Amniotic stem cell (primary cell): Measurements from ENCODE around the gene IGSF9.
A peak's percentile ranks its signal among the peaks of the same experiment; 100 is the strongest.

ENCODE experiments used
- DNase-seq: peaks from one replicate; lab custom pipeline; 2025; lab: John Stamatoyannopoulos, UW

IGSF9 gene

GRCh38 chr1:159932296-159933285 is 12.8 kb downstream of the IGSF9 start:
- DNase-seq, result no peak

- no peak for DNase-seq
These were observed 13.6 kb downstream of the IGSF9 start for GRCh38 chr1:159931795-159932173.

DNA sequence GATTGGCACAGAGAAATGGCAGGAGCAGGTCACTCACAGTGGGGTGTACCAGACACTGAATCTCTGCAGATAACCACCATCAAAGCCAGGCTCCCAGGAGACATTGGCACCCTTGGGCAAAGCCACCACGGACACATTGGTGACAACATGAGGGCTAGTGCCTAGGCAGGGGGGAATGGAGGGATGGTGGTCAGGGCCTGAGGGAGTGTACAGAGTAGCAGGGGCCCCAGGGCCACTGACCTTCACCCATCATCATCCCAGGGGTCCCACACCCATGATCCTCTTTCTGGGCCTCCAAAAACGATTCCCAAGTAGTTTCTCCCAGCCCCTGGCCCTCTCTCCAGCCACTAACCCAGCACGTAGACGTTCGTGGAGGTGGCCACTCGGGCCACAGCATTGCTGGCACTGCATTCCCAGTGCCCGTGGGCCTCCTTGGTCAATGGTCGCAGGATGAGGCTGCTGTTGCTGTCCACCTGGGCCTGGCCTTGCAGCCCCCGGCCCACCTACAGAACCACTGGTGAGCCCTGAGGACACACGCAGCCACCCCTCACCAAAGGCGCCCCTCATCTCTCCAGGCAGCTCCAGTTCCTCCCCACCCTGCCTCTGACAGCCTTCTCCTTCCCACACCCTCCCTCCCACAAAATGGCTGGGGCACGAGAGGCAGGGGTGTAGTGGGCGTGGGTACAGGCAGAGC is 14.2 kb downstream of the IGSF9 start:
- DNase-seq, result no peak

- no peak for DNase-seq
These were observed 14.8 kb downstream of the IGSF9 start for GRCh38 chr1:159930634-159931033.

GRCh38 chr1:159930216-159930615 is 15.2 kb downstream of the IGSF9 start:
- DNase-seq, result no peak

DNA sequence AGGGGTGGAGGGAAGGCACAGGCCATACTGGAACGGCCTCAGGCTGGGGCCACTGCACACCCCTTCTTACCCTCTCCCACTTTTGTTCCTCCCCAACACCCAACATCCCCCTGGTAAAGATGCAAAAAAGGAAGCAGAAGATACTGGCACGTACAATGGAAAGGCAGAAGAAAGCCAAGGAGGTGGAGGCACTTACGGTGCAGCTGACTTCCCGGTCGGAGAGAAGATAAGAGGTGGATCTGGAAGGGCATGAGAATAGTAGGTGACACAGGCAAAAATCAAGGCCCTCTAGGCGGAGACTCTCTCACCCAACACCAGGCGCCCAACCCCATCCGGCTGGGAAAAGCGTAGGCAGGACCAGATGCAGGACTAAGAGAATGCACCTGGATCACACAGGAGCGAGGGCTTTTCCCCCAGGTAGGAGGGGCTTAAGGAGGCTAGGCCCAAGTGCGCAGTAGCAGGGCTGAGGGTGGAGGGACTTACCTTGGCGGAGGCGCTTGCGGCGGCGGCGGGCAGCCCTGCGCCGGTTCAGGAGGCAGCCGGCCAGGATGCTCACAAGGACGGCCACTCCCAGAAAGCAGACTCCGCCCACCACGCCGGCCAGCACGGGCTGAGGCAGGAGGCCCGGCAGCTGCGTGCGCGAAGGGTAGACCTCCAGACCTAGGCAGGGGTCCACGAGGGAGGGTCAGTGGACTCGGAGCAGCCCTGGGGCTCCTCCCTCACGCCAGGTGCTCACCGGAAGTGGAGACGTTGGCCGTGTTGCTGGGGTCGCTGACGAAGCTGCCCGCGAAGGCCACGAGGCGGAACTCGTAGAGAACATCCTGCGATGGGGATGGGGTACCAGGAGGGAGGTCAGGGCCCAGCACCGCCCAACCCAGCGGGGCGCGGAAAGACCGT is 16.0 kb downstream of the IGSF9 start:
- no peak for DNase-seq

DNA sequence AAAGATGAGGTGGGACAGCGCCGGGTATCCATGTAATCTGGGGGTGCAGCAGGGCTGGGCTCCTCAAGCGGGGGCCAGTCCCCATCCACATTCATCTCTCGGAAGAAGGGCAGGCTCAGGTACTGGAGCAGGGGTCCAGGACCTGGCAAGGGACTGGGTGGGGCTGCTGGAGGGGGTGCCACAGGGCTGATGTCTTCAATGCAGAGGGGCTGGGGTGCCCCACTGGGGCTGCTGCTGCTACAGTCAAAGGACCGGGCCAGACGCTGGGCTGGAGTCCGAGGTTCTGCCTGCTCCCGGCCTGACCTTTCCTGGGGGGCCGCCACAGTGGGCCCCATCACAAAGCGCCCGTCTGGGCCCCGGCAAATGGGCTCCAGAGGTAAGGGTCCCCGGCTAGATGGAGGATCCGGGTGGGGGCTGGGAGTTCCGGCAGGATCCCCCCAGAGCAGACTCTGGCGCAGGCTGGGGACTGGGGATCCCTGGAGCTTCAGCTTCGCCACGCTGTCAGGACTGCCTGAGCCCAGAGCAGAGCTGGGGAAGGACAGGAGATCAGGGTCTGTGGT is 16.8 kb downstream of the IGSF9 start:
- DNase-seq, result no peak

DNA sequence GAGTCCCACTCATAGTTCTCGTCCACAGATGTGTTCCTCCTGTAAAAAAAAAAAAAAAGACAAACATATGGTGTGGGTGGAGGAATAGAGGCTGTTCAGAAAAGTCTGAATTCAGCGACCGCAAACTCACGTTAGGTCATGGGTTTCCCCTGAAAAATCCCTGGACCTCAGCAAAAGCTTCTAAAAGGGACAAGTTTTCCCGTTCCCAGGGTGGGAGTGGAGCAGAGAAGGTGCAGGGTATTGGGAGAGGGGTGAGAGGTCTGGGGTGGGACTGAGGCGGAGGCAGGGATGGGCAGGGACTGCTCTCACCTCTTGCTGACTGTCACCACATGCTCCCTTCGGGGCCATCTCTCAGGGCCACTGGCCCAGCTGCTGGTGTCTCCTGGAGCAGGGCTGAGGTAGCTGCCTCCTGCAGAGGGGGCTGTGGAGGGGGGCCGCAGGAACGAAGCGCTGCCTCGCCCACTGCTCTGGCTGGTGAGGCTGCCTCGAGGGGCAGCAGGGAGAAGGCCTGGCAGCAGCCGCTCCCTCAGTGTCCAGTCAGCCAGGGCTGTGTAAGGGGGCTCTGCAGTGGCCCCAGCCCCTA is 17.5 kb downstream of the IGSF9 start:
- DNase-seq, result no peak

- no peak for DNase-seq
These were observed 18.1 kb downstream of the IGSF9 start for GRCh38 chr1:159927211-159927848.

GRCh38 chr1:159925719-159926078 is 19.7 kb downstream of the IGSF9 start:
- DNase-seq, result no peak

DNA sequence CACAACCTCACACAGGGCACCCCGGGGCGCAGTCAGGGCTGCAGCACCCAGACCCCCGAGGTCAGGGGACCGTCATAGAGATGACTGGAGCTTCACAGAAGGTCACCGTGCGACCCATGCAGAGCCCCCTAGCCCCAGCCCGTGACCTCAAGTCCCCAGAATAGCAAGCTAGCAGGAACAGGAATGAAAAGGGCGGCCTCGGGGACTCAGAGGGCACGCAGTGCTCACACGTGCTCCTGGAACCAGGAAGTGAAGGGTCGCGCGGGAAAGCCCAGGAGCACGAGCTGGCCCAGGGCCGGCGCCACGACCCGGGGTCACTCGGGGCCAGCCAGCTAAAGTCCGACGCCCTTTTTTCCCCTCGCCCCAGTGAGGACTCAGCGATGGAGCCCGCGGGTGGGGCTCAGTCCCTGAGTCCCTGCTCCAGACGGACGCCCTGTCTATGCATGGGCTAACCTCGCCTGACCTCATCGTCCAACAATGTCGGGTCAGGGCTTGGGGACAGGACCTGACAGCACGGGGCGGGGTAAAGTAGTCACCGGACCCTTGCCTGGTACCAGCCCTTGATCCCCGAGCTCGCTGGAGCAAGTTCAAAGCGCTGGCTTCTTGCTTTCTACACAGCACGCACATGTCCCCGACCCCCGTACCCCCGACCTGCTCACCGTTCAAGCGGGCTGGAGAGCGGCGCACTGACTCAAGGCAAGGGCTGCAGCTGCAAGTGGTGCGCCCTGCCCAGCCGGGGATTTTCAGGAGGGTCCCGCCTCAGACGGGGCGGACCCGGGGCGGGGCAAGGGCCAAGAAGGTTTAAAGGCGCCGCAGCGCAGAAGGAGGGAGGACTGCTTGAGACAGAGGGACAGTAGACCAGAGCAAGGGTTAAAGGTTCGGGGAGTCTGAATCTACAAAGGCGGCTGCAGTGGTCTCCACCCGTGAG is 20.4 kb downstream of the IGSF9 start, which contains the start of gene TAGLN2:
Gene TAGLN2 (minus strand): TSS at position 717 of the 928 bp plus-strand sequence. CDS start 4,998 bp downstream, outside the sequence.
- DNase-seq, result peak; percentile 65

GRCh38 chr1:159924025-159924790 is 21.2 kb downstream of the IGSF9 start:
- peak; percentile 87 for DNase-seq

DNA sequence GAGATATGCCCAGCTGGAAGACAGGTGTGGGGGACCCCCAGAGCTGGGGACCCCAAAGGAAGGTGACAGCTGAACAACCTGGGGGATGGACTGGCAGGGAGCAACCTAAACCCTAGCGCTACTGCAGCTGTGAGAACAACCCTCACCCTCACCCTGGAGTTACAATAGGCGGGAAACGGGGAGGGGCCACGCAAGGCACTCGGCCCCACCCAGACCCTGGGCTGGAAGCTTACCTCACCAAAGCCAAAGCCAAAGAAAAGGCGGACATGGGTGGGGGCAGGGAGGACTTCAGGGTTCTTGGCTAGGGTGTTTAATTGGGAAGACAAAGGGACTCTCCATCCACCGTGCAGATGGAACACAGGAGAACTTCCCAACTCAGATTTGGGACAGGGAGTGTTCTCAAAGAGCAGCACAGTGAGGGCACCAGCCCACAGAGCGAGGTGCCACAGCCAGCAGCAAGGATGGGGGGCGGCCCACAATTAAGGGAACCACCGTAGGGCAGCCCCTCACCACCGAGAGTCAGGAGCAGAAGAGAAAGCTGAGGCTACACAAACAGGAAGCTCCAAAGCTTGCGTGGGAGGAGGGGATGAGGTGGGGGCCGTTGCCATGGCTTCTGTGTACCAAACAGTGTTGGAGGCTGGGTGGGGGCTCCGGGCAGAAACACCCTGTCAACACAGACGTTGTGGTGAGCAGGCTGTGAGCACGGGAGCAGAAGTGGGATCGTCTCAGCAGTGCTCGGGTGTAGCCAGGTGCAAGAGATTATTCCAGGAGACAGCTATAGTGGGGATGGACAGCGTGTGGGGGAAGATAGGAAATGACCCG is 22.0 kb downstream of the IGSF9 start:
- peak; percentile 68 for DNase-seq

DNA sequence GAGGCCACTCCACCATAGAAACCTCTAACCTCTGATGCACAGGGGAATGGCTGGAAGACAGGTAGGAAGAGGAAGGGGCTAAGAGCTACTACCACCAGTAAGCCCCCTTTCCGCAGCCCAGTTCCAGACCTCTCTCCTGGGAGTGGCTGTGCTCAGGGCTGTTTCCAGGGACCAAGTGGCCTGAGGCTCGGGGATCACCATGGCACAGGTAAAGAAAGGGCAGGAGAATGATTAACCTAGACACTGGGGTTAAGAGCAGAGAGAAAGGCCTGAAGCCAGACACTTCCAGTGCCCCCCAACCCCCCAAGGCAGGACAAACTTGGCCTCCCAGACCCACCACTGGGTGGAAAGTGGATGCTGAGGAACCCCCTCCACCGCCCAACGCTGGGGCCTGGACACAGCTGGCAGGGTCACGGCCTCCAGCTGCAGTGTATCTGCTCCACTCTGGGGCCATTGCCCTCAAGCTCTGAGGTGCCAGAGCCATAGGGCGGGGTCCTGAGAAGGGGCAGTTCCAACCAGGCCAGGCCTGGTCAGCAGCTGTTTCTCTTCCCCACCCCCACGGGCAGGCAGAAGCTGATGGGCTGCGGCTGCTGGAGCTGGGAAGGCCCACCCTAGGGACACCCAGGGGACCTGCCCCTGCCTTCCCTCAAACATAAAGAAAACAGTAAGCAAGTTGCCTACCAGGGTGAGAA is 22.8 kb downstream of the IGSF9 start:
- no peak for DNase-seq

GRCh38 chr1:159921700-159922504 is 23.5 kb downstream of the IGSF9 start:
- no peak for DNase-seq

DNA sequence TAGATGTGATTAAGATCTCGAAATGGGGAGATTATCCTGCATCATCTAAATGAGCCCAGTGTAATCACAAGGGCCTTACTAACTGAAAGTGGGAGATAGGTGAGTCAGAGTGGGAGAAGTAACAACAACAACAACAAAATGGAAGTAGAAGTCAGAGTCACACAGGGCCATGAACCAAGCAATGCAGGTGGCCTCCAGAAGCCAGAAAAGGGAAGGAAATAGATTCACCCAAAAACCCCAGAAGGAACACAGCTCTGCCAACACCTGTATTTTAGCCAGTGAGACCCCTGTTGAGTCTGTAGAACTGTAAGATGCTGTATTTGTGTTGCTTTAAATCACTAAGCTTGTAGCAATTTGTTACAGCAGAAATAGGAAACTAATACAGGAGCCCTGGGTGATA is 24.2 kb downstream of the IGSF9 start:
- DNase-seq, result no peak

DNA sequence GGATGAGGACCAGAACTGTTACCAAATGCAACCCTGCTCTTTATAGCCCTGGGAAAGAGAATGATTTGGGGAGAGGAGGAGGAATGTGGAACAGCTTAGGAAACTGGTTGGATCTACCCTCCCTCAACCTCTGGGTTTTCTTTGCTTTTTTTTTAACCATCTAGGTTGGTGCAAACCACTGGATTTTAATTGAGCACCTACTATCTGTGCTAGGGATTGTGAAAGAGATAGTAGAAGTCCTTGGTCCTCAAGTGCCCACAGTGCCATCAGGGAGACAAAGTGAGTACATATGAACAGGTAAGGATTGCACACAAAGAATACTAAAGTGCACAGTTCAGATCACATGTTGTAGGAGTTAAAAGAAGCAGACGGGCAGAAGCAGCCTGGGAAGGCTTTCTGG is 24.8 kb downstream of the IGSF9 start:
- DNase-seq, result no peak
